ES-I3 (cell line): Measurements from ENCODE around the gene C2orf81.
"Not testable (repeated sequence)": the region's sequence is repeated elsewhere in the genome, so short reads cannot be mapped to it uniquely, and the experiment has no call there.

Experiments
- H3K36me3 ChIP-seq: 2 replicates; pipeline ENCODE4 v1.6.1; 2013; ENCODE audit warnings: mild to moderate bottlenecking, low read length, control low read depth, moderate library complexity; ENCODE audit not compliant: insufficient read depth
- H3K4me1 ChIP-seq: 2 replicates; pipeline ENCODE4 v1.6.1; 2013; ENCODE audit warnings: mild to moderate bottlenecking, control low read depth, low read length; ENCODE audit not compliant: insufficient read depth
- H3K9ac ChIP-seq: 2 replicates; pipeline ENCODE4 v1.6.1; 2013; ENCODE audit warnings: low read depth, mild to moderate bottlenecking, low read length, moderate library complexity
- H3K9me3 ChIP-seq: 2 replicates; pipeline ENCODE4 v1.6.1; 2013; ENCODE audit warnings: mild to moderate bottlenecking, low read length, moderate library complexity; ENCODE audit not compliant: control insufficient read depth, insufficient read depth

C2orf81 gene

GRCh38 chr2:74421221-74421870 is at the start of gene C2orf81, which contains the start of gene WDR54:
TSS of gene C2orf81 (minus strand) at chr2:74421619. CDS start at chr2:74421560, 59 bp downstream.
TSS of gene WDR54 (plus strand) at chr2:74421730. CDS start at chr2:74422154, 424 bp downstream.
- Histone ChIP-seq H3K36me3 (no peaks in the 10 kb centered on the region), H3K9me3 (no peaks in the 10 kb centered on the region), H3K9ac (peak within 1 kb of the TSS; percentile 86), H3K4me1 (no peaks in the 10 kb centered on the region)

GRCh38 chr2:74470742-74471141 is 49.3 kb upstream of the C2orf81 start:
- not testable (repeated sequence) for H3K36me3 ChIP-seq, H3K9ac ChIP-seq, H3K4me1 ChIP-seq, H3K9me3 ChIP-seq

DNA sequence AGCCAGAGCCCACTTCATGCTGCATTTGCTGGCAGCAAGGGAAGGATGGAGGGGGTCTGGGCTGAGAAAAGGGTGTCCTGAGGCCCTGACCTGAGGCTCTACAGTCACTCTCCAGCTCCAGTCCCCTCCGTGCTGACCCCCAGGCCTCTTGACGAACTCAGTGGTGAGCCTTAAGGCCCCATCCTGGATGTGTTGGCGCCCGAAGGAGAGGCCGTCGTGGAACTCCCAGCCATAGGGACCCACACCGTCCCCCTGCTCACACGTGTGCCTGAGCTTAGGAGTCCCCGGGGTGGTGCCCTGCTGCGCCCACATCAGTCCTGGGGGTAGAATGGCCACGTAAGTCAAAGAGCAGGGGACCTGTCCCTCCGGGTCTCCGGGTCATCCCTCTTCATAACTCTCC is 43.0 kb upstream of the C2orf81 start:
- no peaks in the 10 kb centered on the region for H3K36me3 ChIP-seq
- no peaks in the 10 kb centered on the region for H3K9me3 ChIP-seq
- peak overlapping the region; percentile 79 for H3K9ac ChIP-seq
- 0 out of 2 replicates have a peak, but pooled peaks cover under 1% of the 10 kb centered on the region for H3K4me1 ChIP-seq

GRCh38 chr2:74462786-74463105 is 41.3 kb upstream of the C2orf81 start:
- no peak overlapping the region for H3K9ac ChIP-seq
- H3K9me3 ChIP-seq = no peaks in the 10 kb centered on the region
- H3K36me3 ChIP-seq = no peaks in the 10 kb centered on the region
- H3K4me1 ChIP-seq = 0 out of 2 replicates have a peak, but pooled peaks cover 3% of the 10 kb centered on the region

DNA sequence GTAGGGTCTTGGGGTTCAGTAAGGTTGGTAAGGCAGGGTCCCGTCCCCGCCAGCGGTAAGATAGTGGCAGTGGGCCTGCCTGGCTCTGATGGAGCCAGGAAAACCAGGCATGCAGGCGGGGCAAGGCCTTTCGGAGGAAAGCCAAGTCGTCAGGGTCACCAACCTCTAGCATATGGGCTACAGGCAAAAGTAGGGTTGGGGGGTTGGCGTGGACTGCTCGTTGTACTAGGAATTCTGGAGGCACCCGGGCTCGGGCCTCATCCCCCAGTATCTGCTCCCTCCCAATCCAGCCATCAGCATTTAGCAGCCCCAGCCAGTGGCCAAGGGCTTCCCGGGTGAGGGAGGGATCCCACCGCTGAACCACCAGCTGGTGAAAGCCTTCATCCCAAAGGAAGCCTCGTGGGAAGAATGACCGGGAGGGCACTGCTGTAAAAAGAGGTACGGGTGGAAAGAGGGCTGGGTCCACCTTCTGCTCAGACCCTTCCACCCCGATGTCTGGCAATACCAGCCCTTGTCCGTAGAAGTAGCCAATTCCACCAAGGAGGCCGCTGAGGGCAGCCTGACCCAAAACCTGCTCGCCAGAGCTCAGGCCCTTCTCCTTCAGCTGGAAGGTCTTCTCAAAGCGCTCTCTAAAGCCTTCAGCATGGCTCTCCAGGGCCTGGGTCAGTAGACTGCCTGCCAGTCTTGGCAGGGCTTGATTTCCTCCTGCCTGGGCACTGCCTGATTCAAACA is 40.8 kb upstream of the C2orf81 start:
- H3K9ac ChIP-seq = no peak overlapping the region
- no peaks in the 10 kb centered on the region for H3K9me3 ChIP-seq
- 0 out of 2 replicates have a peak, but pooled peaks cover 3% of the 10 kb centered on the region for H3K4me1 ChIP-seq
- no peaks in the 10 kb centered on the region for H3K36me3 ChIP-seq

DNA sequence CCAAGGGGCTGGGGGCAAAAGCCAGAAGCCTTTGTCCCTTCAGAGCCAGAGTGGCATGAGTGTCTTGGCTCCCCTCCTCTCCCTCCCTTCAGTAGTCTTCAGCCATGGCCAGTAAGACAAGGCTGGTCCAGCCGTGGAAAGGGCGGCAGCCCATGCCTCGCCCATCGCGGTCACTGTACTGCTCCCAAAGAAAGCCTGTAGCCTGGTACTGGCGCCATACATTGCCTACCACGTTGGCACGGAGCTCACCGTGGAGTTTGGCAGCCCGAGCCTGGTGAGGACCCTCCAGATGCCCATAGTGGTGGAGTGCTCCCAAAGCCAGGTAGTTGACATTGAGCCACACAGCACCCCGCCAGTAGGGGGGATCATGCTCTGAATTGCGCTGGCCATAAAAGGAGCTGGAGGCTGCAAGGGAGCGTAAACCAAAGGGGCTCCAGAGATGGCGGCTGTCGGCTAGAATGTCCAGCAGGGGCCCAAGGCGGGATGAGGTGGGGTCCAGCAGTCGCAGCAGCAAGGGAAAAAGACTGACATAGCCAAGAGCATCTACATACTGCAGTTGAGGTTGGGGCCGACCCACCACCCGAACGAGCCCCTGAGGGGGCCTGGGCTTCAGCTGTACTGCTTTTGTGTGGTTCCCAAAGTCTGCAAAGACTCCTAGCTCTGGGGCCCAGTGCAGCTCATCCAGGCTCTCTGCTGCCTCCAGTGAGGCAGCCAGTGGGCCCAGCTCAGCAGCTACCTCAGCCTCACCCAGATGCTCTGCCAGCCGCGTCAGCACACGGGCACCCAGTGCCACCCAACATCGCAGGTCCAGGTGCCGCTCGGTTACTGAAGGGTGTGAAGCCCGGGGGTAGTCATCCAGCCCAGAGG is 40.0 kb upstream of the C2orf81 start:
- Histone ChIP-seq H3K9ac (no peak overlapping the region), H3K4me1 (peaks cover 7% of the 10 kb centered on the region), H3K36me3 (no peaks in the 10 kb centered on the region), H3K9me3 (no peaks in the 10 kb centered on the region)

DNA sequence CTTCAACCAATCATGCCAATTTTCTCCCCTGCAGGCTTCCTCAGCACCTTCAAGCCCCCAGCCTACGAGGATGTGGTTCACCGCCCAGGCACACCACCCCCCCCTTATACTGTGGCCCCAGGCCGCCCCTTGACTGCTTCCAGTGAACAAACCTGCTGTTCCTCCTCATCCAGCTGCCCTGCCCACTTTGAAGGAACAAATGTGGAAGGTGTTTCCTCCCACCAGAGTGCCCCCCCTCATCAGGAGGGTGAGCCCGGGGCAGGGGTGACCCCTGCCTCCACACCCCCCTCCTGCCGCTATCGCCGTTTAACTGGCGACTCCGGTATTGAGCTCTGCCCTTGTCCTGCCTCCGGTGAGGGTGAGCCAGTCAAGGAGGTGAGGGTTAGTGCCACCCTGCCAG is 38.8 kb upstream of the C2orf81 start:
- not testable (repeated sequence) for H3K9me3 ChIP-seq, H3K36me3 ChIP-seq, H3K9ac ChIP-seq
- H3K4me1 ChIP-seq = peaks cover 11% of the 10 kb centered on the region

DNA sequence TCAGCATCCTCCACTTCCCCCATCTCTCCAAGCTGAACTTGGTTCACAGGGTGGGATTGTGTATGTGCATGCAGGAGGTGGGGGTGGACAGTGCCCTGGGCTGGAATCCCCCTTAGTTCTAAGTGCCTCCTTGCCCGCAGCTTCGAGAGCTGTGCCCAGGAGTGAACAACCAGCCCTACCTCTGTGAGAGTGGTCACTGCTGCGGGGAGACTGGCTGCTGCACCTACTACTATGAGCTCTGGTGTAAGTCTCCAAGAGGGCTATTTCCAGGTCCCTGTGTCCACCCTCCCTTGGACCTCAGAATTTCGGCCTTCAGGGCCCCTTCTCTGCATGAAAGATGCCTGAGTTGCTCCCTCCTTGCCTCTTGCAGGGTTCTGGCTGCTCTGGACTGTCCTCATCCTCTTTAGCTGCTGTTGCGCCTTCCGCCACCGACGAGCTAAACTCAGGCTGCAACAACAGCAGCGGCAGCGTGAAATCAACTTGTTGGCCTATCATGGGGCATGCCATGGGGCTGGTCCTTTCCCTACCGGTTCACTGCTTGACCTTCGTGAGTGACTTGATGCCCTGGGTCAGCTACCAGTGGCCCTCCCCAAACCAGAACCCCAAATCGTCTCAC is 38.2 kb upstream of the C2orf81 start:
- H3K9ac ChIP-seq, H3K9me3 ChIP-seq, H3K36me3 ChIP-seq: not testable (repeated sequence)
- H3K4me1 ChIP-seq = peaks cover 11% of the 10 kb centered on the region

- peak overlapping the region; percentile 90 for H3K9ac ChIP-seq
- H3K36me3 ChIP-seq = no peaks in the 10 kb centered on the region
- H3K9me3 ChIP-seq = no peaks in the 10 kb centered on the region
- H3K4me1 ChIP-seq = peaks cover 11% of the 10 kb centered on the region
These were observed 37.5 kb upstream of the C2orf81 start for GRCh38 chr2:74458938-74459363.

DNA sequence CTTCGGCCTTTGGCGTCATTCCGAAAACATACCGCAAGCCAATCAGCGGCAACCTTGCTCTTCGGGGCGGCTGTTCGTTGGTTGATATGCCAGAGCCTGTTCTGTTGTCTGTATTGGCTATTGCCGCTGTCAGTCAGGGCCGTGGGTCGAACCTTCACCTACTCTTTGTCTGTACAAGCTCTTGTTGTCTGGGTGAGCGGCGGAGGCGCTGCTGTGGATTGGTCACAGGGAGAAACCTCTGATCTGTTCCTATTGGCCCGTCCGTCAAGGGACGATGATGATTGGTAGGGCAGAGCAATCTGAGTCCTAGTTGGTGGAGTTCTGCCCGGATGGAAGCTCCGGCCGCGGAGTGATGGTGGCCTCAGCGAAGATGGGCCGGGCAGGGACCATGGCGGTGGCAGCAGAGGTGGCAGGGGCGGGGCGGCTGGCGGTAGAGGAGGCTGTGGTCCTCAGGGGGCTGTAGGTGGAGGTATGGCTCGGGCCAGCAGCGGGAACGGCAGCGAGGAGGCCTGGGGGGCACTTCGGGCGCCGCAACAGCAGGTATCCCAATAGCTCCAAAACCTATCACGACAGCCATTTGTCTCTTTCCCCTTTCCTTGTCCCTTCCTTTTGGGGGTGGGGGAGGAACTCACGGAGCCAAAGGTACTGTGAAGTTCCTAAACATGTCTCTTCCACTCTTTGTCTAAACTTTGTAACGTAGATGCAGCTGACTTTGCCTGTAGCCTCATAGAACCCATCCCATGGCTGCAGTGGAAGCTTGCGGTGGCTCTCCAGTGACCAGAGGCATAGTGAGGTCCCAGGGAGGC is 36.9 kb upstream of the C2orf81 start, which contains the start of gene WBP1:
TSS of gene WBP1 (plus strand) at position 307 of the 806 bp plus-strand sequence. CDS start at position 472, 165 bp downstream.
- peak within 1 kb of the TSS; percentile 90 for H3K9ac ChIP-seq
- no peaks in the 10 kb centered on the region for H3K36me3 ChIP-seq
- peaks cover 11% of the 10 kb centered on the region for H3K4me1 ChIP-seq
- no peaks in the 10 kb centered on the region for H3K9me3 ChIP-seq

- Histone ChIP-seq H3K9me3 (no peaks in the 10 kb centered on the region), H3K9ac (peak overlapping the region; percentile 90), H3K36me3 (no peaks in the 10 kb centered on the region), H3K4me1 (peaks cover 13% of the 10 kb centered on the region)
These were observed 36.2 kb upstream of the C2orf81 start for GRCh38 chr2:74457549-74458131.

- H3K36me3 ChIP-seq = no peaks in the 10 kb centered on the region
- H3K9ac ChIP-seq = peak overlapping the region; percentile 66
- no peaks in the 10 kb centered on the region for H3K9me3 ChIP-seq
- peaks cover 16% of the 10 kb centered on the region for H3K4me1 ChIP-seq
These were observed 35.7 kb upstream of the C2orf81 start for GRCh38 chr2:74457129-74457548.
